H1 (cell line): ENCODE data around the gene KLK7. TPM values are rescaled to one million over a fixed set of nuclear protein-coding genes. Genes with fewer than 3 reads are reported as not detected.

Experiments
- CTCF ChIA-PET: fragments of 300-600 bp; sonication (Branson Sonifier 250); formaldehyde crosslinking; loops from one replicate; lab custom pipeline; 2021; ENCODE audit not compliant: partially characterized antibody; lab: Charles Lee
- POLR2A ChIA-PET: fragments of 300-600 bp; sonication (Branson Sonifier 250); formaldehyde crosslinking; loops from one replicate; lab custom pipeline; 2021; ENCODE audit warnings: inconsistent platforms; ENCODE audit not compliant: partially characterized antibody; lab: Charles Lee
- DNase-seq, 2 experiments: peaks; one replicate each; pipeline versions ENCODE4 v3.0.0 to v3.0.0-alpha.2; 2010 to 2022; ENCODE audit warnings: low spot score in 2 of 2, low read depth in 1 of 2, mixed read lengths in 1 of 2
- FAIRE-seq: peaks from 2 replicates; lab custom pipeline; 2011; peaks lifted over from hg19 to GRCh38; lab: Jason Lieb, UNC
- H2AFZ ChIP-seq: 2 replicates; pipeline ENCODE4 v1.8.1; 2012; ENCODE audit warnings: low read length, inconsistent platforms
- H2AK5ac ChIP-seq: 2 replicates; pipeline ENCODE4 v1.6.1; 2013; ENCODE audit warnings: low read depth, low read length
- H2BK120ac ChIP-seq: replicated peaks from 2 replicates; pipeline ENCODE3; 2013; ENCODE audit warnings: low read depth, low read length, inconsistent platforms
- H2BK12ac ChIP-seq: 2 replicates; pipeline ENCODE4 v1.6.1; 2013; ENCODE audit warnings: low read depth, low read length
- H2BK15ac ChIP-seq: 2 replicates; pipeline ENCODE4 v1.6.1; 2013; ENCODE audit warnings: low read length
- H2BK20ac ChIP-seq: 2 replicates; pipeline ENCODE4 v1.6.1; 2013; ENCODE audit warnings: low read length
- H2BK5ac ChIP-seq: 2 replicates; pipeline ENCODE4 v1.6.1; 2013; ENCODE audit warnings: low read depth, low read length
- H3K14ac ChIP-seq: 2 replicates; pipeline ENCODE4 v1.6.1; 2013; ENCODE audit warnings: inconsistent platforms; ENCODE audit not compliant: insufficient read length
- H3K18ac ChIP-seq: 2 replicates; pipeline ENCODE4 v1.6.1; 2013; ENCODE audit warnings: low read length; ENCODE audit errors: extremely low read depth
- H3K23ac ChIP-seq: 2 replicates; pipeline ENCODE4 v1.6.1; 2013; ENCODE audit warnings: inconsistent platforms; ENCODE audit not compliant: insufficient read length
- H3K23me2 ChIP-seq: 2 replicates; pipeline ENCODE4 v1.6.1; 2013; ENCODE audit warnings: low read depth, low read length
- H3K27ac ChIP-seq: 2 replicates; pipeline ENCODE4 v1.6.1; 2011; ENCODE audit warnings: low read depth, low read length, inconsistent platforms
- H3K27me3 ChIP-seq, 4 experiments: replicated peaks in 1 of 4; 1 replicate in 1 of 4; 2 replicates in 3 of 4; pipeline versions ENCODE4 v1.6.1 to v1.8.1; 2011 to 2013; ENCODE audit warnings: low read length in 3 of 4, mild to moderate bottlenecking in 3 of 4, inconsistent platforms in 2 of 4, mixed read lengths in 2 of 4, moderate library complexity in 1 of 4; ENCODE audit not compliant: control insufficient read depth in 3 of 4, insufficient read depth in 3 of 4; ENCODE audit errors: extremely low read depth in 1 of 4
- H3K36me3 ChIP-seq, 4 experiments: 2 replicates each; pipeline versions ENCODE4 v1.6.1 to v1.8.1; 2011 to 2013; ENCODE audit warnings: mild to moderate bottlenecking in 4 of 4, low read length in 3 of 4, moderate library complexity in 2 of 4, control low read depth in 1 of 4, inconsistent platforms in 1 of 4; ENCODE audit not compliant: insufficient read depth in 4 of 4, control insufficient read depth in 2 of 4
- H3K4ac ChIP-seq: replicated peaks from 2 replicates; pipeline ENCODE3; 2013; ENCODE audit warnings: low read length, low read depth, mixed read lengths, inconsistent platforms; ENCODE audit not compliant: insufficient read length
- H3K4me1 ChIP-seq, 4 experiments: replicated peaks in 1 of 4; 1 replicate in 1 of 4; 2 replicates in 3 of 4; pipeline versions ENCODE4 v1.6.1 to v1.8.1; 2011 to 2013; ENCODE audit warnings: low read length in 3 of 4, inconsistent platforms in 2 of 4, mixed read lengths in 1 of 4; ENCODE audit not compliant: insufficient read depth in 4 of 4, control insufficient read depth in 3 of 4
- H3K4me2 ChIP-seq, 2 experiments: 2 replicates each; pipeline versions ENCODE4 v1.6.1 to v1.8.1; 2011 to 2013; ENCODE audit warnings: low read depth in 2 of 2, low read length in 2 of 2, control low read depth in 1 of 2, inconsistent platforms in 1 of 2, mild to moderate bottlenecking in 1 of 2; ENCODE audit not compliant: insufficient read depth in 1 of 2
- H3K4me3 ChIP-seq, 4 experiments: fragments of 200-600, 300-600 bp in 1 of 4; sonication (generic), shearing (Covaris generic), sonication (Bioruptor Twin) in 1 of 4; 2 replicates each; pipeline versions ENCODE4 v1.5.1 to v1.8.1; 2011 to 2016; ENCODE audit warnings: low read length in 4 of 4, low read depth in 3 of 4, control low read depth in 2 of 4, inconsistent platforms in 2 of 4, mild to moderate bottlenecking in 2 of 4, mixed read lengths in 1 of 4, moderate library complexity in 1 of 4; ENCODE audit not compliant: insufficient read depth in 2 of 4; ENCODE audit errors: extremely low read depth in 1 of 4
- H3K56ac ChIP-seq: replicated peaks from 2 replicates; pipeline ENCODE3; 2013; ENCODE audit warnings: low read depth, mild to moderate bottlenecking, mixed read lengths, low read length, inconsistent platforms; ENCODE audit not compliant: insufficient read length
- H3K79me1 ChIP-seq: 2 replicates; pipeline ENCODE4 v1.6.1; 2013; ENCODE audit warnings: low read depth, low read length, control low read depth
- H3K79me2 ChIP-seq, 2 experiments: 2 replicates each; pipeline versions ENCODE4 v1.6.1 to v1.8.1; 2012 to 2013; ENCODE audit warnings: low read length in 2 of 2, mild to moderate bottlenecking in 2 of 2, inconsistent platforms in 1 of 2; ENCODE audit not compliant: insufficient read depth in 2 of 2, control insufficient read depth in 1 of 2
- H3K9ac ChIP-seq, 4 experiments: replicated peaks in 1 of 4; 1 replicate in 1 of 4; 2 replicates in 3 of 4; pipeline versions ENCODE4 v1.6.1 to v1.8.1; 2011 to 2013; ENCODE audit warnings: low read depth in 3 of 4, low read length in 3 of 4, control low read depth in 2 of 4, mild to moderate bottlenecking in 2 of 4, moderate library complexity in 2 of 4, inconsistent platforms in 1 of 4; ENCODE audit errors: extremely low read depth in 1 of 4
- H3K9me3 ChIP-seq, 2 experiments: 2 replicates each; pipeline versions ENCODE4 v1.6.1 to v1.8.1; 2012 to 2013; ENCODE audit warnings: mild to moderate bottlenecking in 2 of 2, moderate library complexity in 2 of 2, control low read depth in 1 of 2, inconsistent platforms in 1 of 2, low read depth in 1 of 2, low read length in 1 of 2, mixed read lengths in 1 of 2; ENCODE audit not compliant: insufficient read depth in 2 of 2
- H4K20me1 ChIP-seq, 2 experiments: replicated peaks in 1 of 2; 2 replicates each; pipeline versions ENCODE3 to v1.8.1; 2011 to 2013; ENCODE audit warnings: inconsistent platforms in 2 of 2, low read length in 2 of 2, mild to moderate bottlenecking in 1 of 2; ENCODE audit not compliant: insufficient read depth in 2 of 2, control insufficient read depth in 1 of 2
- H4K5ac ChIP-seq: 2 replicates; pipeline ENCODE4 v1.6.1; 2013; ENCODE audit warnings: low read length, low read depth, mixed read lengths, inconsistent platforms; ENCODE audit not compliant: insufficient read length
- H4K8ac ChIP-seq: 2 replicates; pipeline ENCODE4 v1.8.0; 2013; ENCODE audit warnings: mild to moderate bottlenecking, moderate library complexity, low read length, inconsistent platforms; ENCODE audit not compliant: insufficient read depth; ENCODE audit errors: extremely low read depth
- H4K91ac ChIP-seq: replicated peaks from 2 replicates; pipeline ENCODE3; 2013; ENCODE audit warnings: low read length, mixed read lengths, inconsistent platforms; ENCODE audit not compliant: insufficient read length
- BCL11A ChIP-seq, 2 experiments: IDR thresholded peaks; one replicate each; pipeline ENCODE4 v1.6.1; 2011; ENCODE audit warnings: low read depth in 2 of 2, low read length in 2 of 2, mild to moderate bottlenecking in 2 of 2
- CBX8 ChIP-seq: fragments of 300-800, 300-1000 bp; sonication (generic); IDR thresholded peaks from 2 replicates; pipeline ENCODE4 v1.7.1; 2016; ENCODE audit warnings: low read depth, low read length, borderline replicate concordance
- CTBP2 ChIP-seq: IDR thresholded peaks from 2 replicates; pipeline ENCODE4 v1.7.0; 2011; ENCODE audit warnings: borderline replicate concordance, mild to moderate bottlenecking, moderate library complexity, mixed read lengths, low read length; ENCODE audit not compliant: insufficient read depth, insufficient read length
- EZH2 ChIP-seq: fragments of 200-600 bp; sonication (generic); IDR thresholded peaks from 2 replicates; pipeline ENCODE4 v1.7.1; 2012; ENCODE audit warnings: low read depth, mild to moderate bottlenecking, moderate library complexity, low read length, inconsistent platforms; ENCODE audit not compliant: severe bottlenecking
- HDAC2 ChIP-seq, 2 experiments: fragments of 300-600 bp in 1 of 2; sonication (generic) in 1 of 2; IDR thresholded peaks; 2 replicates each; pipeline ENCODE4 v1.6.1; 2011 to 2012; ENCODE audit warnings: low read depth in 2 of 2, low read length in 2 of 2, mild to moderate bottlenecking in 2 of 2, moderate library complexity in 2 of 2, borderline replicate concordance in 1 of 2, inconsistent platforms in 1 of 2
- MAFK ChIP-seq: IDR thresholded peaks from 2 replicates; pipeline ENCODE4 v1.6.1; 2012; ENCODE audit warnings: low read depth, mild to moderate bottlenecking, improper control_type of control experiment, low read length
- POU5F1 ChIP-seq: IDR thresholded peaks from 2 replicates; pipeline ENCODE4 v1.6.1; 2011; ENCODE audit warnings: low read depth, mild to moderate bottlenecking, low read length, moderate library complexity
- RXRA ChIP-seq: IDR thresholded peaks from 2 replicates; pipeline ENCODE4 v1.6.1; 2011; ENCODE audit warnings: low read depth, mild to moderate bottlenecking, low read length, moderate library complexity; ENCODE audit not compliant: insufficient read depth
- TCF12 ChIP-seq: IDR thresholded peaks from 2 replicates; pipeline ENCODE4 v1.6.1; 2011; ENCODE audit warnings: low read depth, mild to moderate bottlenecking, low read length
- ZNF274 ChIP-seq: IDR thresholded peaks from 2 replicates; pipeline ENCODE4 v1.7.0; 2012; ENCODE audit warnings: low read length, borderline replicate concordance; ENCODE audit errors: extremely low read depth
- WGBS, 2 experiments: shearing (Covaris generic) in 1 of 2; methylation state at CpG; one replicate each; pipeline versions ENCODE4 v1.1.6 to v1.1.7; 2013 to 2015; ENCODE audit warnings: low lambda C conversion rate in 2 of 2, mixed read lengths in 2 of 2, inconsistent platforms in 1 of 2, low coverage in 1 of 2, missing lambda C conversion rate in 1 of 2; ENCODE audit not compliant: insufficient replicate concordance in 2 of 2, insufficient coverage in 1 of 2, insufficient read length in 1 of 2; ENCODE audit errors: extremely low coverage in 1 of 2, missing lambda C conversion rate in 1 of 2; 5-methylcytosine and 5-hydroxymethylcytosine counted together
- polyA plus RNA-seq, 7 experiments: library from polyadenylated mRNA; depleted of rRNA in 3 of 7; stranded (reverse) in 5 of 7; unstranded in 2 of 7; fragments of >200 nt in 5 of 7; fragments of 200-250 nt in 2 of 7; gene quantifications; 1 replicate in 5 of 7; 2 replicates in 1 of 7; 4 replicates in 1 of 7; pipeline versions ENCODE4 v1.2.1 to v1.2.3, GENCODE V29; 2011 to 2013; ENCODE audit warnings: missing spikeins in 2 of 7, mixed read lengths in 2 of 7
- total RNA-seq: library from RNA; stranded (reverse); fragmentation: NEBNext Ultra II Directional; extraction: Animal tissue kit (Norgen Biotek cat#: 25700); gene quantifications from 2 replicates; pipeline ENCODE4 v1.2.1, GENCODE V29; 2021
- TF ChIP-seq, protein P1 (sequence below): IDR thresholded peaks from 2 replicates; pipeline ENCODE4 v1.6.1; 2012; ENCODE audit warnings: low read length, inconsistent platforms

The KLK7 gene
- total and polyA plus RNA-seq, 2 of the 8 experiments (the other 6 are each of a cell fraction or from before 2014, with no cell fraction given): 0.73 to 1.4 TPM

DNA sequence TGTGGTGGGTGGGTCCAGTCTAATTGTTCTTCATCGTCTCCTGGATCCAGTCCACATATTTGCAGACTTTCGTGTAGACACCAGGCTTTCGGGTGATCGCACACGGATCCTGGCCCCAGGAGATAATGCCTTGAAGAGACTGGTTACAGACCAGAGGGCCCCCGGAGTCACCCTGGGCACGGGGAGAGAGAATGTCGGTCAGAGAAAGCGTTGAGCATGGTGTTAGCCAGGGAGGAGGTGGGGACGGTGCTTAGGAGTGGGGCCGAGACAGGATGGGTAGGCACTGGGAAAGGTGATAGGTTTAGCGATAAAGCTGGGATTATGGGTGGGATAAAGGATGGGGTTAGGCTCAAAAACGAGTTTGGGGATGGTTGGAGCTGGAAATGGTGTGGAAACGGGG lies 38.8 kb upstream of the KLK7 start:
- Histone ChIP-seq H3K4me1 (peaks cover 3 to 30% (median 18%) of the 10 kb centered on the region in 4 experiments), H3K27me3 (peaks cover 0 to 23% (median 14%) of the 10 kb centered on the region in 4 experiments; a peak in 5 of 7 replicates), H4K5ac (no peak overlapping the region), H2BK15ac (0 out of 2 replicates have a peak overlapping the region, but pooled peaks have one; percentile 46), H3K23me2 (peaks cover 5% of the 10 kb centered on the region; the same call in 1 of the 2 replicates), H3K4me2 (no peak overlapping the region), H2BK20ac (no peak overlapping the region), H4K20me1 (no peaks in the 10 kb centered on the region), H3K9me3 (no peaks in the 10 kb centered on the region), H3K4ac (no peak overlapping the region), H2AFZ (no peak overlapping the region), H3K9ac (no peak overlapping the region), H2BK12ac (peak overlapping the region; percentile 90; the same call in 1 of the 2 replicates), H3K4me3 (no peak overlapping the region), H3K79me1 (no peaks in the 10 kb centered on the region), H3K56ac (no peak overlapping the region), H3K14ac (no peak overlapping the region), H3K23ac (no peak overlapping the region), H3K79me2 (no peaks in the 10 kb centered on the region), H3K18ac (peak overlapping the region; percentile 6; the same call in 1 of the 2 replicates), H4K91ac (no peak overlapping the region), H2BK5ac (0 out of 2 replicates have a peak overlapping the region, but pooled peaks have one; percentile 35), H3K36me3 (no peaks in the 10 kb centered on the region), H2BK120ac (no peak overlapping the region), H2AK5ac (no peak overlapping the region; the same call in 1 of the 2 replicates), H3K27ac (no peak overlapping the region), H4K8ac (no peak overlapping the region)
- POLR2A ChIA-PET: interaction anchor here (1.2 kb wide), 1 partner anchor 70 kb away, joined by 3 read pairs; no protein-coding TSS in a partner anchor
- no peak for DNase-seq
- 84 to 100% methylated on average over 2 to 14 of the region's 14 CpGs for WGBS, 2 experiments
- no peak for FAIRE-seq
- CTCF ChIA-PET: interaction anchor here (0.6 to 15.0 kb wide), 12 partner anchors 14 to 139 kb away, joined by 3 to 269 read pairs (median 4); no protein-coding TSS in a partner anchor
- TF ChIP-seq RXRA (no peak), BCL11A (IDR thresholded peaks at IDR 0.05; ENCODE audit: low read depth in 2 of 2, low read length in 2 of 2) (no peak), CTBP2 (no peak), ZNF274 (no peak), TCF12 (no peak), CBX8 (no peak), MAFK (no peak), POU5F1 (no peak), EZH2 (no peak), HDAC2 (IDR thresholded peaks at IDR 0.05; ENCODE audit: borderline replicate concordance in 1 of 2, low read depth in 2 of 2, low read length in 2 of 2) (no peak)
- TF ChIP-seq, protein P1, sequence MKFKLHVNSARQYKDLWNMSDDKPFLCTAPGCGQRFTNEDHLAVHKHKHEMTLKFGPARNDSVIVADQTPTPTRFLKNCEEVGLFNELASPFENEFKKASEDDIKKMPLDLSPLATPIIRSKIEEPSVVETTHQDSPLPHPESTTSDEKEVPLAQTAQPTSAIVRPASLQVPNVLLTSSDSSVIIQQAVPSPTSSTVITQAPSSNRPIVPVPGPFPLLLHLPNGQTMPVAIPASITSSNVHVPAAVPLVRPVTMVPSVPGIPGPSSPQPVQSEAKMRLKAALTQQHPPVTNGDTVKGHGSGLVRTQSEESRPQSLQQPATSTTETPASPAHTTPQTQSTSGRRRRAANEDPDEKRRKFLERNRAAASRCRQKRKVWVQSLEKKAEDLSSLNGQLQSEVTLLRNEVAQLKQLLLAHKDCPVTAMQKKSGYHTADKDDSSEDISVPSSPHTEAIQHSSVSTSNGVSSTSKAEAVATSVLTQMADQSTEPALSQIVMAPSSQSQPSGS: no peak
